DMS153 treated with DMSO at 0.1 percent for 48 hours (cell line): ENCODE data around the gene SAT2.
"Not testable (repeated sequence)": the region's sequence is repeated elsewhere in the genome, so short reads cannot be mapped to it uniquely, and the experiment has no call there.

Experiments used
- DNase-seq: peaks from one replicate; lab custom pipeline; 2025; ENCODE audit not compliant: unreplicated experiment; lab: John Stamatoyannopoulos, UW

Gene SAT2

GRCh38 chr17:7627250-7628121, at the start of gene SAT2:
SAT2 (minus strand) TSS chr17:7627821; CDS start chr17:7627635, 186 bp downstream.
- DNase-seq, result peak; percentile 31

- no peak for DNase-seq
These were observed 48.9 kb upstream of the SAT2 start for GRCh38 chr17:7676533-7676932.

- no peak for DNase-seq
These were observed 47.3 kb upstream of the SAT2 start for GRCh38 chr17:7674934-7675333.

DNA sequence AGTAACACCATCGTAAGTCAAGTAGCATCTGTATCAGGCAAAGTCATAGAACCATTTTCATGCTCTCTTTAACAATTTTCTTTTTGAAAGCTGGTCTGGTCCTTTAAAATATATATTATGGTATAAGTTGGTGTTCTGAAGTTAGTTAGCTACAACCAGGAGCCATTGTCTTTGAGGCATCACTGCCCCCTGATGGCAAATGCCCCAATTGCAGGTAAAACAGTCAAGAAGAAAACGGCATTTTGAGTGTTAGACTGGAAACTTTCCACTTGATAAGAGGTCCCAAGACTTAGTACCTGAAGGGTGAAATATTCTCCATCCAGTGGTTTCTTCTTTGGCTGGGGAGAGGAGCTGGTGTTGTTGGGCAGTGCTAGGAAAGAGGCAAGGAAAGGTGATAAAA, 45.6 kb upstream of the SAT2 start:
- no peak for DNase-seq

- DNase-seq, result no peak
These were observed 40.9 kb upstream of the SAT2 start for GRCh38 chr17:7668482-7668881.

GRCh38 chr17:7667656-7668406, 40.2 kb upstream of the SAT2 start:
- DNase-seq, result no peak

DNA sequence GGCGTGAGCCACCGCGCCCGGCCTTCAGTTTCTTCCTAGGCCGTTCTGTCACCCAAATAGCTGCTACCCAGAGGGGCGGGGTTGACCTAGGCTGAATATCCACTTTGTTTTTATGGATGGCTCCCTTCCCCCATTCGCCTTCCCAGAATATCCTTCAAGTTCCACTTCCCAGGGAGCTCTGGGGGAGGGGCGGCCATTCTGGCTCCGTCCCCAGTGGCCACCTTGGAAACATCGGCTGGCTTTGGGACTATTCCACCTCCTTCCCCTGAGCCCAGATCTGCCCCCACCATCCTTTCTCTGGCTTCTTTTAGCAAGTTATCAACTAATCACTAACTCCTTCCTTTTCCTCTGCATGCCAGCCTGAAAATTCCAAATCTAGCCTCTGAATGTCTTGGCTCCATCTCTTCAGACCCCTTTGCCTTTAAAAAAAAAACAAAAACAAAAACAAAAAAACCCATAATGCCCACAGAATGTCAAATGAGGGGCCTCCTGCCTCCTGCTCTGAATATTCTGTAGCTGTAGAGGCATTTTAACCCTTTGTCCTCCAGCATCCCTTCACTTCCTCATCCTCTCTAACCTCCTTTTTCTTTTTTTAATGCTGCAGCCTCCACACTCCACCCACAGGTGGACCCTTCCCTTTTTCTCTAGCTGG, 29.5 kb upstream of the SAT2 start:
- no peak for DNase-seq

- no peak for DNase-seq
These were observed 27.9 kb upstream of the SAT2 start for GRCh38 chr17:7655541-7655840.

- no peak for DNase-seq
These were observed 27.4 kb upstream of the SAT2 start for GRCh38 chr17:7654832-7655540.

DNA sequence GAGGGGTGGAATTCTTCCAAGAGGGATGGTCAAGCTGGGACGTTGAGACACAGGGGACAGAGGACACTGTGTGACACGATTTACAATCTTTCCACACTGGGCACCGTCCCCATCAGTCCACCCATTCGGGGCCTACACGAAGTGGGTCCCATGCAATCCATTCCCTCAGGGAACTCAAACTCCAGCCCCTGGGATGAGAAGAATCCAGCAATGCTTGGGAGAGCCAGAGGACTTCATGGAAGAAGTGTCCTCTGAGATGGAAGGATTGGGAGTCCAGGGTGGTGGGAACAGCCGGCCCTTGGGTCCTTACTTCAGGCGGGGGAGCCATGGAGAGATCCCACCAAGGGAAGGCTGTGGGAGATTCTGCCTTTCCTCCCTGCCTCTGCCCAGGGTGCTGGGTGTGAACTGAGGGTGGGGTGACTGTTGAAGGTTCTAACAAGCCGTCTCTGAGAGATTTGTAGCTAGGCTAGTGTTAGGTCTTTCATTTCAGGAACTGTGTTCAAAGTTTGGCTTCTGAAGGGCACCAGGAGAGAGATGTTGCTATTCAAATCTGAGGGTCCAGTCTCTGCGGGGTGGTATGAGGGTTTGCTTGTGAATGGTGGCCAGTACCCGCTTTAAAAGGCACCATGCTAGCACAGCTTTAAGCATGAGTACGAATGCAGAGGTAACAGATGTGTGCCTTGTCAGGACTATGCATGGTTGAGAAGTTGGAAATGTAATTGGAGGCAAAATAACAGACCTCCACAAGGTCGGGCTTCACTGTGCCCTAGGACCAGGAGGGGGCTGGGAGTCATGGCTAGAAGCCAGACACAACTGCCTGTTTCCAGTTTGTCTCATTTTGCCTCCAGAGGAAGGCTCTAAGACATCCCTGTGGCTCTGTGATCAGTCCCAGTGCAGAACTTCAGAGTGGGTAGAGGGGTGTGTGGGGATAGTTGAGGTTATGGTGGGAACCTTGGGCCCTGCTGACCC, 25.1 kb upstream of the SAT2 start:
- DNase-seq, result no peak

- DNase-seq, result no peak
These were observed 24.2 kb upstream of the SAT2 start for GRCh38 chr17:7651665-7652387.

GRCh38 chr17:7651097-7651664, 23.6 kb upstream of the SAT2 start:
- DNase-seq, result no peak

- DNase-seq, result no peak
These were observed 23.0 kb upstream of the SAT2 start, which contains the start of gene ATP1B2 for GRCh38 chr17:7650509-7651096. ATP1B2 (plus strand) TSS chr17:7650926; CDS start chr17:7651519, 593 bp downstream.

DNA sequence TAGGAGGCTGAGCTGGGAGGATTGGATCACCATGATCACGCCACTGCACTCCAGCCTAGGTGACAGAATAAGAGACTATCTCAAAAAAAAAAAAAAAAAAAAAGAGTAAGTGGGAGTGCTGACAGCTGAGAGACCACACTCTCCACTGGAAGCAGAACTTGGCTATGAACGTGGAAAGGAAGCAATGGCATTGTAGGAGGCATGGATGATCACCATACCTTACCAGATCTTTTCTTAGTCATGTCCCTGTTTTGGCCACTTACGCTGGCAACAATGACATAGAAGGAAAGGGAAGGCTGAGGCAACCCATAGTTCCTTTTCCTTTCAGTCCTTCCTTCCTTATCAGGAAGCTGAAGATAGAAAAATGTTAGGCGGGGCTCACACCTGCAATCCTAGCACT, 19.4 kb upstream of the SAT2 start:
- no peak for DNase-seq

- no peak for DNase-seq
These were observed 18.8 kb upstream of the SAT2 start for GRCh38 chr17:7646457-7646856.

DNA sequence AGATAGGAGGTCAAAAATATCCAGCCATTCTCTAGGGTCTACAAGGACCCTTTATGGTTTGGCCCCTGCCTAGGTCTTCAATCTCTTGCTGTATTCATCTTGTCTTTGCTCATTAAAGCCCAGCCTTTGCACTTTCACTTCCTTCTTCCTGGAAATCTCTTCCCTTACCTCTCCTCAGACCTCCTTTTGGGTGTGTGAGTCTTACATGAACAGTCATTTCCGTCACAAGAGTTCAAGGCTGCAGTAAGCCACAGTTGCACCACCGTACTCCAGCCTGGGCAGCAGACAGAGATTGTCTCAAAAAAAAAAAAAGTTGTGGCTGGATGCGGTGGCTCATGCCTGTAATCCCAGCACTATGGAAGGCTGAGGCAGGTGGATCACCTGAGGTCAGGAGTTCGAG, 17.2 kb upstream of the SAT2 start:
- DNase-seq, result no peak

DNA sequence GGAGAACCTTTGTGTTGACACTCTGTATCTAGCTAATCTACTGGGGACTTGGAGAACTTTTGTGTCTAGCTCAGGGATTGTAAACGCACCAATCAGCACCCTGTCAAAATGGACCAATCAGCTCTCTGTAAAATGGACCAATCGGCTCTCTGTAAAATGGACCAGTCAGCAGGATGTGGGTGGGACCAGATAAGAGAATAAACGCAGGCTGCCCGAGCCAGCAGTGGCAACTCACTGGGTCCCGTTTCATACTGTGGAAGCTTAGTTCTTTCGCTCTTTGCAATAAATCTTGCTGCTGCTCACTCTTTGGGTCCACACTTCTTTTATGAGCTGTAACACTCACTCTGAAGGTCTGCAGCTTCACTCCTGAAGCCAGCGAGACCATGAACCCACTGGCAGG, 14.0 kb upstream of the SAT2 start:
- DNase-seq, result not testable (repeated sequence)

- no peak for DNase-seq
These were observed 13.2 kb upstream of the SAT2 start for GRCh38 chr17:7640783-7641182.

DNA sequence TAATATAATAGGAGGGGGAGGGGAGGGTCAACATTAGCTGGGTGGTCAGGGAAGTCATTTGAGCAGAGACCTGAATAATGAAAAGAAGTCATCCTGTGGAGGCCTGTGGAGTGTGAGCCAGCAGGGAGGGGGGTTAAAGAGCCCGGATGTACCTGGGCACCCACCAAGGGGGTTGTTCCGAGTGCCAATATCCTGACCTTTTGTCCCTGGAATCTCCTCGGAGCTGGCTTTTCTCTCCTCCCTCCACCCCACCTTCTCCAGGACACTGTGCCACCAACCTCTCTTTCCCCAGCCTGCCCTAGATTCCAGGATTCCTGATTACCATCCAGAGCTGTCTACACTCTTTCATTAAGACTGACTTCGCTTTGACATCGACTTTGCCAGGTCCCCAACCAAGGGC, 8.5 kb upstream of the SAT2 start:
- DNase-seq, result no peak
